SU-DHL-6 (cell line): ENCODE data around the gene SLC39A11.

ENCODE experiments used
- CTCF ChIP-seq: fragments of 200-600 bp; sonication (generic); IDR thresholded peaks from one replicate; pipeline ENCODE4 v1.5.1; 2017; ENCODE audit warnings: antibody characterized with exemption, mild to moderate bottlenecking, low read length, moderate library complexity; ENCODE audit not compliant: insufficient read depth, poor library complexity, severe bottlenecking
- EZH2phosphoT487 ChIP-seq: fragments of 200-600 bp; sonication (generic), shearing (Covaris generic); conservative IDR thresholded peaks from 2 replicates; pipeline ENCODE4 v1.6.1; 2018; ENCODE audit warnings: mild to moderate bottlenecking, antibody characterized with exemption, low read length, moderate library complexity, mixed read lengths

- TF ChIP-seq CTCF (no peak), EZH2phosphoT487 (no peak)
These were observed 212.6 kb downstream of the SLC39A11 start for GRCh38 chr17:72879877-72880276.
